GM19328 (cell line): ENCODE results near the gene URGCP.
"Not testable (repeated sequence)": the region's sequence is repeated elsewhere in the genome, so short reads cannot be mapped to it uniquely, and the experiment has no call there.

ENCODE experiments used
- ATAC-seq: cut with Tn5 transposase; IDR thresholded peaks from one replicate; pipeline ENCODE4 v1.9.1; 2021; ENCODE audit warnings: mild to moderate bottlenecking, moderate library complexity; ENCODE audit not compliant: unreplicated experiment

Gene URGCP

DNA sequence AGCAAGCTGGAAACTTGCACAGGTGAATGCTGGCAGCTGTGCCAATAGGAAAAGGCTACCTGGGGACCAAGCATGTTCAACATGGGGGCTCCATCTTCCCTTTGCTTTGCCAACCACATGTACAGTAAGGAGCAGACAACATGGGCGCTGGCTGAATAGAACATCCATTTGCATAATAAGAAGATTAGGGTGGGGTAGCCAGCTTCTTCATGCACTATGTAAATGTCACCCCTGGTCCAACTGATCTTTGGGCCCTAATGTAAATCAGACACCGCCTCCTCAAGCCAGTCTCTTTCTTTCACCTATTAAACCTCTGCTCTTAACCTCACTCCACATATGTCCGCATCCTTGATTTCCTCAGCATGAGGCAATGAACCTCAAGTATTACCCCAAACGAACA, 63.1 kb downstream of the URGCP start:
- ATAC-seq: no peak

DNA sequence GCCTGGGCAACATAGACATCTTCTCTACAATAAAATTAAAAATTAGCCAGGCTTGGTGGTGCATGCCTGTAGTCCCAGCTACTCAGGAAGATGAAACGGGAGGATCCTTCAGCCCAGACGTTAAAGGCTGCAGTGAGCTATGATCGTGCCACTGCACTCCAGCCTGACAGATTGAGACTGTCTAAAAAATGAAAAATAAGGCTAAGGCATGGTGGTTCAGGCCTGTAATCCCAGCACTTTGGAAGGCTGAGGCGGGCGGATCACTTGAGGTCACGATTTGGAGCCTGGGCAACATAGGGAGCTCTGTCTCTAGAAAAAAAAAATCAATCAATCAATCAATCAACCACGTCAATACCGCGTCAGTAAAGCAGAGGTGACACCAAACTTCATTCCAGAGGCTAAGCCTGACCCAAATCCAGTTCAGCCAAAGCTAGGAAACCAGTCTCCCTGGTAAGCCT, 68.2 kb downstream of the URGCP start:
- no peak for ATAC-seq

DNA sequence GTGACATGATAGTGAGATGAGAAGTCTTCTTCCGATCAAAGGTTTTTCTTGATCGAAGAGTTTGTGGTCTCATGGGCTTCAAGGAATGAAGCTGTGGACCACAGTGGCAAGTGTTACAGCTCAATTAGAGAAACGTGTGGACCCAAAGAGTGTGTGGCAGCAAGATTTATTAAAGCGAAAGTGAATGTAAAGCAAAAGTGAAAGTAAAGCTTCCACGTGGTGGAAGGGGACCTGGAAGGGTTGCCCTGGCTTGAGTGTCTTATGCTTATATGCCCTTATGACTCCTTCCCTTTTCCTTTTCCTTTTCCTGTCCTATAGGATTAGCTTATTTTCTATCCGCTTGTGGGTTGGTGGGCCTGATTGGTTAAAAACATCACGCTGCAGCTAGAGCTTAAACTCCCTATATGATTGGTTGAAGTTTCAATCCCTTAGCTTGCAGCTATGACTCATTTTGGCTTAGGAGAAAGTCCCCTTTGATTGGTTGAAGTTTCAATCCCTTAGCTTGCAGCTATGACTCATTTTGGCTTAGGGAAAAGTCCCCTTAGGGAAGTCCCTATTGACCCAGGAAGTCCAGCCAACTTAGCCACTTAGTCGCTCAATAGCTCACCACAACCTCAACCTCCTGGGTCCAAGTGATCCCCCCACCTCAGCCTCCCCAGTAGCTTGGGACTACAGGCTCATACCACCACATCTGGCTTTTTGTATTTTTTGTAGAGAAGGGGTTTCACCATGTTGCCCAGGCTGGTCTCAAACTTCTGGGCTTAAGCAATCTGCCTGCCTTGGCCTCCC, 71.7 kb downstream of the URGCP start:
- ATAC-seq: peak; percentile 40

DNA sequence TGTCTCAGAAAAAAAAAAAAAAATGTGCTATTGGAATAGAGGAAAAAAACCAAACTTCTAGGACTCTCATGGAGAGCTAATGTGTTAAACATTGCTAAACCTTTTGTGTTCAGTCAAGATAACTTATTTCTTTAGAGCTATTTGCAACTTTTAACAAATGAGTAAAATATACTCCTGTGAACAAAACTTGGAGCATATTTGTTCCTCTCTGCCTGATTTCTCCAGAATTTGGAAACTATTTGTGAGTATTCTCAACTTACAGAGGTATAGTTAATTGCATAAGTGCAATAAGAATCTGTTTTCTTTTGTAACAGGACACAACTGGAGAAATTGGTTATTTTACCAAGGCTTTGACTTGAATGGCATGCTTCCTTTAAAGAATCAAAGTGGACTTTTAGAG, 75.5 kb downstream of the URGCP start:
- ATAC-seq: not testable (repeated sequence)
